ENCODE results near the gene ACAA1. TPM values are rescaled to one million over a fixed set of nuclear protein-coding genes. Genes with fewer than 3 reads are reported as not detected.

Gene ACAA1
- total and polyA plus RNA-seq, 2 of the 4 experiments (the other 2 are of a cell fraction), result 30.8 to 62.4 TPM

GRCh38 chr3:38133209-38133556 is 3.7 kb downstream of the ACAA1 start:
- H3K36me3 ChIP-seq (ENCODE audit: control insufficient read depth, insufficient read depth, low read length), result peaks cover 48% of the 10 kb centered on the region
- ATAC-seq (ENCODE audit: low read depth) (no peak), DNase-seq (no peak)
- no peak overlapping the region for H3K23ac ChIP-seq (ENCODE audit: low read depth, low read length)
- H2AK9ac ChIP-seq (replicated peaks; ENCODE audit: low read depth, low read length, poor library complexity), result no peak overlapping the region
- ChIA-PET CTCF (no interaction called here), POLR2A (ENCODE audit: unreplicated experiment) (no interaction called here)
- no peak overlapping the region for H3K9ac ChIP-seq (ENCODE audit: low read depth, low read length)
- H3K56ac ChIP-seq (ENCODE audit: extremely low read depth, insufficient read depth, low read length), result no peak overlapping the region
- H2AK5ac ChIP-seq (ENCODE audit: low read depth, low read length), result no peak overlapping the region
- H3K4me2 ChIP-seq (ENCODE audit: low read depth, low read length), result no peak overlapping the region
- no peak overlapping the region for H3K14ac ChIP-seq (replicated peaks; ENCODE audit: low read depth, low read length)
- in situ Hi-C loops (cut with MboI; ENCODE audit: low sequenced_read_pairs), result loop anchor here (10.0 kb wide), 1 partner anchor 352 kb away; no protein-coding TSS in a partner anchor
- no peak overlapping the region for H3K18ac ChIP-seq (ENCODE audit: low read depth, low read length)
- dilution Hi-C loops (cut with HindIII; ENCODE audit: low sequenced_read_pairs, unreplicated experiment), result no loop called here
- no peak overlapping the region for H3K27ac ChIP-seq (ENCODE audit: insufficient read depth, low read length)
- H3K27me3 ChIP-seq (ENCODE audit: control insufficient read depth, insufficient read depth, low read length), result no peaks in the 10 kb centered on the region
- H2BK5ac ChIP-seq (ENCODE audit: low read depth, low read length, poor library complexity, severe bottlenecking), result no peak overlapping the region
- TF ChIP-seq USF2 (IDR thresholded peaks at IDR 0.05; ENCODE audit: low read depth, low read length) (no peak), MAFK (IDR thresholded peaks at IDR 0.05; ENCODE audit: low read depth, low read length) (no peak), CEBPB (IDR thresholded peaks at IDR 0.05; ENCODE audit: low read depth, low read length) (no peak), CHD1 (IDR thresholded peaks at IDR 0.05; ENCODE audit: low read depth, low read length) (no peak), RAD21 (IDR thresholded peaks at IDR 0.05; ENCODE audit: low read length) (no peak), RFX5 (IDR thresholded peaks at IDR 0.05; ENCODE audit: low read depth, low read length) (no peak), RCOR1 (IDR thresholded peaks at IDR 0.05; ENCODE audit: insufficient replicate concordance, low read length) (no peak), POLR2A (IDR thresholded peaks at IDR 0.05; ENCODE audit: low read depth, low read length) (no peak), CTCF (conservative IDR thresholded peaks at IDR 0.05; ENCODE audit: low read depth, low read length) (no peak), NFE2L2 (IDR thresholded peaks at IDR 0.05; ENCODE audit: low read depth, low read length) (no peak)
- H3K4ac ChIP-seq (ENCODE audit: low read depth, low read length), result no peak overlapping the region
- no peak overlapping the region for H4K8ac ChIP-seq (ENCODE audit: low read depth in 2 of 2, low read length in 2 of 2)
- H3K9me3 ChIP-seq (ENCODE audit: control insufficient read depth, insufficient read depth, low read length), result no peaks in the 10 kb centered on the region
- H3K4me1 ChIP-seq (ENCODE audit: control insufficient read depth, insufficient read depth, low read length), result peaks cover 5% of the 10 kb centered on the region
- no CpG with 5 or more reads among the region's 3 CpGs for WGBS, 2 experiments (ENCODE audit: extremely low coverage in 2 of 2, insufficient read length in 1 of 2)
- H4K5ac ChIP-seq (ENCODE audit: low read depth, low read length), result no peak overlapping the region
- H4K91ac ChIP-seq (ENCODE audit: insufficient read depth, low read depth, low read length), result no peak overlapping the region
- H3K79me1 ChIP-seq (ENCODE audit: low read depth in 1 of 2, low read length in 2 of 2), result peaks cover 17 to 61% of the 10 kb centered on the region in 2 experiments
- peaks cover 6% of the 10 kb centered on the region for H3K9me1 ChIP-seq (ENCODE audit: insufficient read depth, low read length)
- H2BK120ac ChIP-seq (ENCODE audit: low read depth, low read length), result no peak overlapping the region
- intact Hi-C loops (cut with micrococcal nuclease), result no loop called here
- no peak overlapping the region for H2AFZ ChIP-seq (replicated peaks; ENCODE audit: low read length, poor library complexity)
- no peak overlapping the region for H2BK20ac ChIP-seq (ENCODE audit: low read depth, low read length)
- H4K20me1 ChIP-seq (ENCODE audit: insufficient read depth, low read length), result 0 out of 2 replicates have a peak, but pooled peaks cover 5% of the 10 kb centered on the region
- H3K4me3 ChIP-seq (ENCODE audit: insufficient read depth, low read depth, low read length), result no peak overlapping the region
- no TSS peak for BruUV-seq (replicated peaks)
- no peak overlapping the region for H2BK15ac ChIP-seq (ENCODE audit: low read depth, low read length)
